SK-N-DZ (cell line): ENCODE results near the gene MBP.
A peak's percentile ranks its signal among the peaks of the same experiment; 100 is the strongest.
"Not testable (repeated sequence)": the region's sequence is repeated elsewhere in the genome, so short reads cannot be mapped to it uniquely, and the experiment has no call there.

Source experiments
- DNase-seq: peaks from one replicate; pipeline ENCODE4 v3.0.0-alpha.2; 2015; ENCODE audit warnings: low spot score

MBP gene

GRCh38 chr18:76974386-76974785, 158.2 kb downstream of the MBP start:
- no peak for DNase-seq

- no peak for DNase-seq
Observed at GRCh38 chr18:76973520-76974266, 158.9 kb downstream of the MBP start.

- no peak for DNase-seq
Observed at GRCh38 chr18:76972846-76973519, 159.6 kb downstream of the MBP start.

GRCh38 chr18:76972241-76972640, 160.3 kb downstream of the MBP start:
- DNase-seq, result no peak

GRCh38 chr18:76970770-76971559, 161.6 kb downstream of the MBP start:
- no peak for DNase-seq

- no peak for DNase-seq
Observed at GRCh38 chr18:76967721-76968472, 164.7 kb downstream of the MBP start.

- not testable (repeated sequence) for DNase-seq
Observed at GRCh38 chr18:76967299-76967698, 165.3 kb downstream of the MBP start.

GRCh38 chr18:76965555-76966151, 166.9 kb downstream of the MBP start:
- DNase-seq, result not testable (repeated sequence)

- DNase-seq, result no peak
Observed at GRCh38 chr18:76963936-76964335, 168.6 kb downstream of the MBP start.

- DNase-seq, result no peak
Observed at GRCh38 chr18:76962851-76963250, 169.7 kb downstream of the MBP start.

GRCh38 chr18:76960528-76961035, 172.0 kb downstream of the MBP start:
- DNase-seq, result no peak

GRCh38 chr18:76959605-76960004, 173.0 kb downstream of the MBP start:
- no peak for DNase-seq

- DNase-seq, result peak; percentile 37
Observed at GRCh38 chr18:76958692-76959341, 173.8 kb downstream of the MBP start.

GRCh38 chr18:76957384-76958355, 174.9 kb downstream of the MBP start:
- no peak for DNase-seq

- DNase-seq, result no peak
Observed at GRCh38 chr18:76956648-76957047, 175.9 kb downstream of the MBP start.

GRCh38 chr18:76955524-76956170, 176.9 kb downstream of the MBP start:
- DNase-seq, result no peak

GRCh38 chr18:76953583-76954233, 178.9 kb downstream of the MBP start:
- DNase-seq, result no peak

GRCh38 chr18:76953156-76953555, 179.4 kb downstream of the MBP start:
- no peak for DNase-seq
